HepG2 (cell line): ENCODE data around the gene STEAP1. TPM values are rescaled to one million over a fixed set of nuclear protein-coding genes. Genes with fewer than 3 reads are reported as not detected.

Experiments
- CENPT ChIP-seq: sonication (generic); formaldehyde crosslinking; IDR thresholded peaks from 2 replicates; pipeline ENCODE4 v1.8.0; 2022; ENCODE audit warnings: low read depth, mild to moderate bottlenecking, moderate library complexity, missing genetic modification reagents
- IKZF4 ChIP-seq: sonication (generic); formaldehyde crosslinking; IDR thresholded peaks from 2 replicates; pipeline ENCODE4 v1.5.1; 2020; ENCODE audit warnings: borderline replicate concordance, mild to moderate bottlenecking, low read depth, missing genetic modification reagents; ENCODE audit errors: not compliant biosample characterization
- NFRKB ChIP-seq: fragments of 450-650 bp; IDR thresholded peaks from 2 replicates; pipeline ENCODE4 v1.6.1; 2017
- RARA ChIP-seq: IDR thresholded peaks from 2 replicates; pipeline ENCODE4 v1.6.1; 2016; ENCODE audit warnings: missing genetic modification reagents, missing compliant biosample characterization
- REL ChIP-seq: sonication (generic); formaldehyde crosslinking; conservative IDR thresholded peaks from 2 replicates; pipeline ENCODE4 v1.8.0; 2022; ENCODE audit warnings: mild to moderate bottlenecking, missing genetic modification reagents, moderate library complexity
- SOX6 ChIP-seq, 2 experiments: fragments of 450-650 bp in 1 of 2; sonication (generic) in 1 of 2; formaldehyde crosslinking in 1 of 2; IDR thresholded peaks; 2 replicates each; pipeline versions ENCODE4 v1.4.0 to v1.6.1; 2017 to 2020; ENCODE audit warnings: antibody characterized with exemption in 1 of 2, mild to moderate bottlenecking in 1 of 2, missing genetic modification reagents in 1 of 2
- ZNF143 ChIP-seq: sonication (generic); formaldehyde crosslinking; IDR thresholded peaks from 2 replicates; pipeline ENCODE4 v1.4.0; 2020; ENCODE audit warnings: missing genetic modification reagents
- ZNF558 ChIP-seq: sonication (generic); formaldehyde crosslinking; IDR thresholded peaks from 2 replicates; pipeline ENCODE4 v1.9.0; 2022; ENCODE audit warnings: mild to moderate bottlenecking, missing genetic modification reagents, borderline replicate concordance
- ZNF598 ChIP-seq: sonication (generic); formaldehyde crosslinking; IDR thresholded peaks from 2 replicates; pipeline ENCODE4 v1.5.1; 2020; ENCODE audit warnings: mild to moderate bottlenecking, missing genetic modification reagents, borderline replicate concordance
- ZNF850 ChIP-seq: sonication (generic); formaldehyde crosslinking; conservative IDR thresholded peaks from 2 replicates; pipeline ENCODE4 v1.9.0; 2021; ENCODE audit warnings: mild to moderate bottlenecking, missing genetic modification reagents
- polyA plus RNA-seq, 8 experiments: library from polyadenylated mRNA; depleted of rRNA in 3 of 8; stranded (reverse) in 7 of 8; unstranded in 1 of 8; fragments of >200 nt; fragmentation: Illumina TruSeq in 4 of 8; extraction: Trizol in 4 of 8; gene quantifications; 2 replicates each; pipeline versions ENCODE4 v1.2.1 to v1.2.3, GENCODE V29; 2011 to 2016; ENCODE audit warnings: low read depth in 4 of 8, missing spikeins in 1 of 8, mixed read lengths in 1 of 8; ENCODE audit not compliant: insufficient read depth in 1 of 8
- total RNA-seq, 5 experiments: library from RNA; depleted of rRNA; stranded (reverse); fragments of >200 nt; fragmentation: Illumina TruSeq; extraction: Trizol; gene quantifications; 2 replicates each; pipeline ENCODE4 v1.2.3, GENCODE V29; 2016; ENCODE audit warnings: low read depth in 1 of 5
- TF ChIP-seq, protein P1 (sequence below): sonication (generic); formaldehyde crosslinking; IDR thresholded peaks from 2 replicates; pipeline ENCODE4 v1.5.0; 2020; ENCODE audit warnings: mild to moderate bottlenecking, missing genetic modification reagents
- TF ChIP-seq, protein P2 (sequence below): IDR thresholded peaks from 2 replicates; pipeline ENCODE4 v1.6.1; 2016; ENCODE audit warnings: low read depth, missing genetic modification reagents, missing compliant biosample characterization
- TF ChIP-seq, protein P3 (sequence below): sonication (generic); formaldehyde crosslinking; conservative IDR thresholded peaks from 2 replicates; pipeline ENCODE4 v1.4.0; 2020; ENCODE audit warnings: missing genetic modification reagents
- TF ChIP-seq, protein P4 (sequence below): sonication (generic); formaldehyde crosslinking; IDR thresholded peaks from 2 replicates; pipeline ENCODE4 v1.5.1; 2020; ENCODE audit warnings: missing genetic modification reagents, mild to moderate bottlenecking, borderline replicate concordance
- TF ChIP-seq, protein P5 (sequence below): sonication (generic); formaldehyde crosslinking; IDR thresholded peaks from 2 replicates; pipeline ENCODE4 v1.8.0; 2023; ENCODE audit warnings: mild to moderate bottlenecking, missing genetic modification reagents

Gene STEAP1
- total and polyA plus RNA-seq, 2 of the 13 experiments (the other 11 are each of a cell fraction or from before 2014, with no cell fraction given): 23.2 to 24.2 TPM

DNA sequence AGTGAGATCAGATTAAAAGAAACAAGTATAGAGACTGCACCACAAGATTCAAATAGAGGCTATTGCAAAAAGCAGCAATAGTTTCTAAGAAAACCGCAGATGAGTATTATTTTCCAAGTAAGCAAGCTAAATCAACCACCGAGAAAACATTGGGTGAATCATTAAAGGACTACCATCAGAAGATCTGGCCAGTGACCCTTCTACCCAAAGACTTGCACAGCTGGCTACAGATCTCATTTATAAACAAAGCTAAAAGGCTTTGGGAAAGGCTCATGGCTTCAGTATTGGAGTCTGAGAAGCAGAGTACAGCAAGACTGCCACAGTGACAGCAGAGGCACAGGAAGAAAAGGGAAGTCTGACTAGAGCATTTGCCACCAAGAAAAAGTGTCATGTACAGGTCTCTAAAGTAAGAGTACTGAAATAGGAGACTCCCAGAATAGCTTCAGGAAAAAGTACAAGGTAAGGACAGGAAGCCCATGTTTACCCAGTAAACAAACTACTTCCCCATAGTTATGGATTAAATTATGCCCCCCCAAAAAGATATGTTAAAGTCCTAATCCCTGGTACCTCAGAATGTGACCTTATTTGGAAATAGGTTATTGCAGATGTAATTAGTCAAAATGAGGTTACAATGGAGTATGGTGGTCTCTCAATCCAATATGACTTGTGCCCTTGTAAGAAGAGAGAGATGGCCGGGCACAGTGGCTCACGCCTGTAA lies 19.0 kb downstream of the STEAP1 start (continued):
- TF ChIP-seq CENPT (CRISPR knock-in tag): no peak
- TF ChIP-seq, protein P1, sequence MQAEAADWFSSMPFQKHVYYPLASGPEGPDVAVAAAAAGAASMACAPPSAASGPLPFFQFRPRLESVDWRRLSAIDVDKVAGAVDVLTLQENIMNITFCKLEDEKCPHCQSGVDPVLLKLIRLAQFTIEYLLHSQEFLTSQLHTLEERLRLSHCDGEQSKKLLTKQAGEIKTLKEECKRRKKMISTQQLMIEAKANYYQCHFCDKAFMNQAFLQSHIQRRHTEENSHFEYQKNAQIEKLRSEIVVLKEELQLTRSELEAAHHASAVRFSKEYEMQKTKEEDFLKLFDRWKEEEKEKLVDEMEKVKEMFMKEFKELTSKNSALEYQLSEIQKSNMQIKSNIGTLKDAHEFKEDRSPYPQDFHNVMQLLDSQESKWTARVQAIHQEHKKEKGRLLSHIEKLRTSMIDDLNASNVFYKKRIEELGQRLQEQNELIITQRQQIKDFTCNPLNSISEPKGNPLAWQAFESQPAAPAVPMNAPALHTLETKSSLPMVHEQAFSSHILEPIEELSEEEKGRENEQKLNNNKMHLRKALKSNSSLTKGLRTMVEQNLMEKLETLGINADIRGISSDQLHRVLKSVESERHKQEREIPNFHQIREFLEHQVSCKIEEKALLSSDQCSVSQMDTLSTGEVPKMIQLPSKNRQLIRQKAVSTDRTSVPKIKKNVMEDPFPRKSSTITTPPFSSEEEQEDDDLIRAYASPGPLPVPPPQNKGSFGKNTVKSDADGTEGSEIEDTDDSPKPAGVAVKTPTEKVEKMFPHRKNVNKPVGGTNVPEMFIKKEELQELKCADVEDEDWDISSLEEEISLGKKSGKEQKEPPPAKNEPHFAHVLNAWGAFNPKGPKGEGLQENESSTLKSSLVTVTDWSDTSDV (CRISPR knock-in tag): no peak
- no peak for TF ChIP-seq ZNF598
- TF ChIP-seq, protein P2, sequence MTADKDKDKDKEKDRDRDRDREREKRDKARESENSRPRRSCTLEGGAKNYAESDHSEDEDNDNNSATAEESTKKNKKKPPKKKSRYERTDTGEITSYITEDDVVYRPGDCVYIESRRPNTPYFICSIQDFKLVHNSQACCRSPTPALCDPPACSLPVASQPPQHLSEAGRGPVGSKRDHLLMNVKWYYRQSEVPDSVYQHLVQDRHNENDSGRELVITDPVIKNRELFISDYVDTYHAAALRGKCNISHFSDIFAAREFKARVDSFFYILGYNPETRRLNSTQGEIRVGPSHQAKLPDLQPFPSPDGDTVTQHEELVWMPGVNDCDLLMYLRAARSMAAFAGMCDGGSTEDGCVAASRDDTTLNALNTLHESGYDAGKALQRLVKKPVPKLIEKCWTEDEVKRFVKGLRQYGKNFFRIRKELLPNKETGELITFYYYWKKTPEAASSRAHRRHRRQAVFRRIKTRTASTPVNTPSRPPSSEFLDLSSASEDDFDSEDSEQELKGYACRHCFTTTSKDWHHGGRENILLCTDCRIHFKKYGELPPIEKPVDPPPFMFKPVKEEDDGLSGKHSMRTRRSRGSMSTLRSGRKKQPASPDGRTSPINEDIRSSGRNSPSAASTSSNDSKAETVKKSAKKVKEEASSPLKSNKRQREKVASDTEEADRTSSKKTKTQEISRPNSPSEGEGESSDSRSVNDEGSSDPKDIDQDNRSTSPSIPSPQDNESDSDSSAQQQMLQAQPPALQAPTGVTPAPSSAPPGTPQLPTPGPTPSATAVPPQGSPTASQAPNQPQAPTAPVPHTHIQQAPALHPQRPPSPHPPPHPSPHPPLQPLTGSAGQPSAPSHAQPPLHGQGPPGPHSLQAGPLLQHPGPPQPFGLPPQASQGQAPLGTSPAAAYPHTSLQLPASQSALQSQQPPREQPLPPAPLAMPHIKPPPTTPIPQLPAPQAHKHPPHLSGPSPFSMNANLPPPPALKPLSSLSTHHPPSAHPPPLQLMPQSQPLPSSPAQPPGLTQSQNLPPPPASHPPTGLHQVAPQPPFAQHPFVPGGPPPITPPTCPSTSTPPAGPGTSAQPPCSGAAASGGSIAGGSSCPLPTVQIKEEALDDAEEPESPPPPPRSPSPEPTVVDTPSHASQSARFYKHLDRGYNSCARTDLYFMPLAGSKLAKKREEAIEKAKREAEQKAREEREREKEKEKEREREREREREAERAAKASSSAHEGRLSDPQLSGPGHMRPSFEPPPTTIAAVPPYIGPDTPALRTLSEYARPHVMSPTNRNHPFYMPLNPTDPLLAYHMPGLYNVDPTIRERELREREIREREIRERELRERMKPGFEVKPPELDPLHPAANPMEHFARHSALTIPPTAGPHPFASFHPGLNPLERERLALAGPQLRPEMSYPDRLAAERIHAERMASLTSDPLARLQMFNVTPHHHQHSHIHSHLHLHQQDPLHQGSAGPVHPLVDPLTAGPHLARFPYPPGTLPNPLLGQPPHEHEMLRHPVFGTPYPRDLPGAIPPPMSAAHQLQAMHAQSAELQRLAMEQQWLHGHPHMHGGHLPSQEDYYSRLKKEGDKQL (CRISPR knock-in tag): peak; percentile 63; the same call in 1 of the 2 replicates
- TF ChIP-seq, protein P3, sequence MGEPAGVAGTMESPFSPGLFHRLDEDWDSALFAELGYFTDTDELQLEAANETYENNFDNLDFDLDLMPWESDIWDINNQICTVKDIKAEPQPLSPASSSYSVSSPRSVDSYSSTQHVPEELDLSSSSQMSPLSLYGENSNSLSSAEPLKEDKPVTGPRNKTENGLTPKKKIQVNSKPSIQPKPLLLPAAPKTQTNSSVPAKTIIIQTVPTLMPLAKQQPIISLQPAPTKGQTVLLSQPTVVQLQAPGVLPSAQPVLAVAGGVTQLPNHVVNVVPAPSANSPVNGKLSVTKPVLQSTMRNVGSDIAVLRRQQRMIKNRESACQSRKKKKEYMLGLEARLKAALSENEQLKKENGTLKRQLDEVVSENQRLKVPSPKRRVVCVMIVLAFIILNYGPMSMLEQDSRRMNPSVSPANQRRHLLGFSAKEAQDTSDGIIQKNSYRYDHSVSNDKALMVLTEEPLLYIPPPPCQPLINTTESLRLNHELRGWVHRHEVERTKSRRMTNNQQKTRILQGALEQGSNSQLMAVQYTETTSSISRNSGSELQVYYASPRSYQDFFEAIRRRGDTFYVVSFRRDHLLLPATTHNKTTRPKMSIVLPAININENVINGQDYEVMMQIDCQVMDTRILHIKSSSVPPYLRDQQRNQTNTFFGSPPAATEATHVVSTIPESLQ (CRISPR knock-in tag): no peak
- TF ChIP-seq IKZF4 (CRISPR knock-in tag): no peak
- TF ChIP-seq, protein P4, sequence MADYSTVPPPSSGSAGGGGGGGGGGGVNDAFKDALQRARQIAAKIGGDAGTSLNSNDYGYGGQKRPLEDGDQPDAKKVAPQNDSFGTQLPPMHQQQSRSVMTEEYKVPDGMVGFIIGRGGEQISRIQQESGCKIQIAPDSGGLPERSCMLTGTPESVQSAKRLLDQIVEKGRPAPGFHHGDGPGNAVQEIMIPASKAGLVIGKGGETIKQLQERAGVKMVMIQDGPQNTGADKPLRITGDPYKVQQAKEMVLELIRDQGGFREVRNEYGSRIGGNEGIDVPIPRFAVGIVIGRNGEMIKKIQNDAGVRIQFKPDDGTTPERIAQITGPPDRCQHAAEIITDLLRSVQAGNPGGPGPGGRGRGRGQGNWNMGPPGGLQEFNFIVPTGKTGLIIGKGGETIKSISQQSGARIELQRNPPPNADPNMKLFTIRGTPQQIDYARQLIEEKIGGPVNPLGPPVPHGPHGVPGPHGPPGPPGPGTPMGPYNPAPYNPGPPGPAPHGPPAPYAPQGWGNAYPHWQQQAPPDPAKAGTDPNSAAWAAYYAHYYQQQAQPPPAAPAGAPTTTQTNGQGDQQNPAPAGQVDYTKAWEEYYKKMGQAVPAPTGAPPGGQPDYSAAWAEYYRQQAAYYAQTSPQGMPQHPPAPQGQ (CRISPR knock-in tag): no peak
- no peak for TF ChIP-seq NFRKB
- TF ChIP-seq ZNF143 (CRISPR knock-in tag): no peak
- no peak for TF ChIP-seq REL
- no peak for TF ChIP-seq ZNF850 (CRISPR knock-in tag)
- TF ChIP-seq SOX6 (IDR thresholded peaks at IDR 0.05): no peak
- peak; percentile 60; the same call in 1 of the 2 replicates for TF ChIP-seq SOX6 (CRISPR knock-in tag; IDR thresholded peaks at IDR 0.05)
- peak; percentile 56 for TF ChIP-seq RARA (CRISPR knock-in tag)
- no peak for TF ChIP-seq ZNF558 (CRISPR knock-in tag)
- TF ChIP-seq, protein P5, sequence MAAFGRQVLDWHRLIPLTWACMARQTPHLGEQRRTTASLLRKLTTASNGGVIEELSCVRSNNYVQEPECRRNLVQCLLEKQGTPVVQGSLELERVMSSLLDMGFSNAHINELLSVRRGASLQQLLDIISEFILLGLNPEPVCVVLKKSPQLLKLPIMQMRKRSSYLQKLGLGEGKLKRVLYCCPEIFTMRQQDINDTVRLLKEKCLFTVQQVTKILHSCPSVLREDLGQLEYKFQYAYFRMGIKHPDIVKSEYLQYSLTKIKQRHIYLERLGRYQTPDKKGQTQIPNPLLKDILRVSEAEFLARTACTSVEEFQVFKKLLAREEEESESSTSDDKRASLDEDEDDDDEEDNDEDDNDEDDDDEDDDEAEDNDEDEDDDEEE (CRISPR knock-in tag): no peak
